T-helper 1 cell treated with Interleukin-12 subunit alpha and Interleukin-12 subunit beta and Interleukin-4 antibody, amounts not matched to agents 30 μg/mL and 1 μg/mL, for 36 hours (primary cell): Measurements from ENCODE around the gene GPR162.

Experiments used
- H3K27ac Mint-ChIP-seq: one replicate; pipeline ENCODE4 v1.8.0; 2021; ENCODE audit warnings: mild to moderate bottlenecking, mixed read lengths
- H3K27me3 Mint-ChIP-seq: one replicate; pipeline ENCODE4 v1.8.0; 2021; ENCODE audit warnings: low read depth, mixed read lengths
- H3K36me3 Mint-ChIP-seq: one replicate; pipeline ENCODE4 v1.8.0; 2021; ENCODE audit warnings: low read depth, mixed read lengths
- H3K4me1 Mint-ChIP-seq: one replicate; pipeline ENCODE4 v1.8.0; 2021; ENCODE audit warnings: low read depth, mixed read lengths
- H3K4me3 Mint-ChIP-seq: one replicate; pipeline ENCODE4 v1.8.0; 2021; ENCODE audit warnings: mild to moderate bottlenecking, moderate library complexity, mixed read lengths
- H3K9me3 Mint-ChIP-seq: one replicate; pipeline ENCODE4 v1.8.0; 2021; ENCODE audit warnings: mixed read lengths

The GPR162 gene

GRCh38 chr12:6833189-6833890 lies 11.7 kb downstream of the GPR162 start:
- Mint-ChIP-seq H3K4me3 (no peak overlapping the region), H3K36me3 (no peaks in the 10 kb centered on the region), H3K27me3 (peaks cover 21% of the 10 kb centered on the region), H3K4me1 (peaks cover 12% of the 10 kb centered on the region), H3K9me3 (no peaks in the 10 kb centered on the region), H3K27ac (no peak overlapping the region)

GRCh38 chr12:6834254-6834653 lies 12.6 kb downstream of the GPR162 start:
- Mint-ChIP-seq H3K27me3 (peaks cover 16% of the 10 kb centered on the region), H3K36me3 (no peaks in the 10 kb centered on the region), H3K4me3 (no peak overlapping the region), H3K27ac (no peak overlapping the region), H3K4me1 (peaks cover 7% of the 10 kb centered on the region), H3K9me3 (no peaks in the 10 kb centered on the region)

GRCh38 chr12:6834873-6835272 lies 13.3 kb downstream of the GPR162 start:
- H3K36me3 Mint-ChIP-seq: no peaks in the 10 kb centered on the region
- no peaks in the 10 kb centered on the region for H3K9me3 Mint-ChIP-seq
- peaks cover 9% of the 10 kb centered on the region for H3K27me3 Mint-ChIP-seq
- no peak overlapping the region for H3K4me3 Mint-ChIP-seq
- peaks cover 4% of the 10 kb centered on the region for H3K4me1 Mint-ChIP-seq
- H3K27ac Mint-ChIP-seq: no peak overlapping the region

- no peaks in the 10 kb centered on the region for H3K9me3 Mint-ChIP-seq
- no peak overlapping the region for H3K4me3 Mint-ChIP-seq
- H3K36me3 Mint-ChIP-seq: no peaks in the 10 kb centered on the region
- H3K27ac Mint-ChIP-seq: no peak overlapping the region
- H3K4me1 Mint-ChIP-seq: peaks cover 4% of the 10 kb centered on the region
- H3K27me3 Mint-ChIP-seq: no peaks in the 10 kb centered on the region
Measured at GRCh38 chr12:6836851-6837250, 15.2 kb downstream of the GPR162 start.

- no peak overlapping the region for H3K27ac Mint-ChIP-seq
- H3K9me3 Mint-ChIP-seq: no peaks in the 10 kb centered on the region
- H3K4me3 Mint-ChIP-seq: no peak overlapping the region
- no peaks in the 10 kb centered on the region for H3K27me3 Mint-ChIP-seq
- no peaks in the 10 kb centered on the region for H3K36me3 Mint-ChIP-seq
- H3K4me1 Mint-ChIP-seq: peaks cover 4% of the 10 kb centered on the region
Measured at GRCh38 chr12:6837370-6838060, 15.9 kb downstream of the GPR162 start.

- no peaks in the 10 kb centered on the region for H3K9me3 Mint-ChIP-seq
Measured at GRCh38 chr12:6838854-6839253, 17.2 kb downstream of the GPR162 start.

GRCh38 chr12:6839482-6840201 lies 18.0 kb downstream of the GPR162 start:
- peaks cover 2% of the 10 kb centered on the region for H3K4me1 Mint-ChIP-seq
- no peaks in the 10 kb centered on the region for H3K36me3 Mint-ChIP-seq
- no peak overlapping the region for H3K4me3 Mint-ChIP-seq
- H3K9me3 Mint-ChIP-seq: no peaks in the 10 kb centered on the region
- no peaks in the 10 kb centered on the region for H3K27me3 Mint-ChIP-seq
- no peak overlapping the region for H3K27ac Mint-ChIP-seq

More at GRCh38 chr12:6838854-6839253, 17.2 kb downstream of the GPR162 start:
- H3K4me3 Mint-ChIP-seq: no peak overlapping the region
- no peak overlapping the region for H3K27ac Mint-ChIP-seq
- H3K27me3 Mint-ChIP-seq: no peaks in the 10 kb centered on the region
- H3K4me1 Mint-ChIP-seq: peaks cover 4% of the 10 kb centered on the region
- H3K36me3 Mint-ChIP-seq: no peaks in the 10 kb centered on the region

- Mint-ChIP-seq H3K4me3 (no peak overlapping the region), H3K4me1 (peaks cover 2% of the 10 kb centered on the region), H3K27me3 (no peaks in the 10 kb centered on the region), H3K27ac (no peak overlapping the region), H3K36me3 (peaks cover 5% of the 10 kb centered on the region), H3K9me3 (no peaks in the 10 kb centered on the region)
Measured at GRCh38 chr12:6840330-6840729, 18.7 kb downstream of the GPR162 start.

- H3K4me1 Mint-ChIP-seq: no peaks in the 10 kb centered on the region
- H3K9me3 Mint-ChIP-seq: no peaks in the 10 kb centered on the region
- H3K27ac Mint-ChIP-seq: no peak within 1 kb of the TSS
- H3K4me3 Mint-ChIP-seq: no peak within 1 kb of the TSS
- H3K27me3 Mint-ChIP-seq: no peaks in the 10 kb centered on the region
- H3K36me3 Mint-ChIP-seq: peaks cover 5% of the 10 kb centered on the region
Measured at GRCh38 chr12:6840761-6841515, 19.3 kb downstream of the GPR162 start, which contains the start of gene GNB3. TSS of gene GNB3 (plus strand) at chr12:6840925. CDS start at chr12:6841288, 363 bp downstream.

- H3K4me3 Mint-ChIP-seq: no peak overlapping the region
- no peaks in the 10 kb centered on the region for H3K27me3 Mint-ChIP-seq
- H3K4me1 Mint-ChIP-seq: no peaks in the 10 kb centered on the region
- H3K9me3 Mint-ChIP-seq: no peaks in the 10 kb centered on the region
- no peak overlapping the region for H3K27ac Mint-ChIP-seq
- peaks cover 10% of the 10 kb centered on the region for H3K36me3 Mint-ChIP-seq
Measured at GRCh38 chr12:6842075-6842474, 20.5 kb downstream of the GPR162 start.

- H3K27ac Mint-ChIP-seq: no peak overlapping the region
- no peaks in the 10 kb centered on the region for H3K27me3 Mint-ChIP-seq
- H3K4me3 Mint-ChIP-seq: no peak overlapping the region
- no peaks in the 10 kb centered on the region for H3K9me3 Mint-ChIP-seq
- H3K36me3 Mint-ChIP-seq: peaks cover 15% of the 10 kb centered on the region
- peaks cover 2% of the 10 kb centered on the region for H3K4me1 Mint-ChIP-seq
Measured at GRCh38 chr12:6843118-6843902, 21.7 kb downstream of the GPR162 start.

- H3K4me3 Mint-ChIP-seq: no peak overlapping the region
- peaks cover 26% of the 10 kb centered on the region for H3K36me3 Mint-ChIP-seq
- H3K9me3 Mint-ChIP-seq: no peaks in the 10 kb centered on the region
- H3K4me1 Mint-ChIP-seq: peaks cover 20% of the 10 kb centered on the region
- no peak overlapping the region for H3K27ac Mint-ChIP-seq
- no peaks in the 10 kb centered on the region for H3K27me3 Mint-ChIP-seq
Measured at GRCh38 chr12:6845395-6845794, 23.8 kb downstream of the GPR162 start.

GRCh38 chr12:6846316-6846869 lies 24.8 kb downstream of the GPR162 start:
- H3K9me3 Mint-ChIP-seq: no peaks in the 10 kb centered on the region
- peaks cover 25% of the 10 kb centered on the region for H3K4me1 Mint-ChIP-seq
- peaks cover 30% of the 10 kb centered on the region for H3K36me3 Mint-ChIP-seq
- H3K4me3 Mint-ChIP-seq: no peak overlapping the region
- H3K27me3 Mint-ChIP-seq: no peaks in the 10 kb centered on the region
- no peak overlapping the region for H3K27ac Mint-ChIP-seq
